K562 (cell line): Measurements from ENCODE around the gene OSCP1. TPM values are rescaled to one million over a fixed set of nuclear protein-coding genes. Genes with fewer than 3 reads are reported as not detected.

Experiments
- BRF1 ChIP-seq: IDR thresholded peaks from 3 replicates; pipeline ENCODE4 v1.6.1; 2011; ENCODE audit warnings: borderline replicate concordance, mild to moderate bottlenecking; ENCODE audit not compliant: insufficient read length; ENCODE audit errors: extremely low read depth
- HNRNPL ChIP-seq: fragments of 200-400 bp; formaldehyde crosslinking; IDR thresholded peaks from 2 replicates; pipeline ENCODE4 v1.6.1; 2017; ENCODE audit warnings: low read depth, mild to moderate bottlenecking, low read length
- JUN ChIP-seq, 2 experiments: sonication (generic) in 1 of 2; formaldehyde crosslinking in 1 of 2; IDR thresholded peaks; 2 replicates each; pipeline versions ENCODE4 v1.6.1 to v1.8.0; 2012 to 2022; ENCODE audit warnings: borderline replicate concordance in 2 of 2, mild to moderate bottlenecking in 2 of 2, improper control_type of control experiment in 1 of 2, low read depth in 1 of 2, low read length in 1 of 2, missing genetic modification reagents in 1 of 2
- LCOR ChIP-seq: sonication (generic); formaldehyde crosslinking; IDR thresholded peaks from 2 replicates; pipeline ENCODE4 v1.8.0; 2022; ENCODE audit warnings: mild to moderate bottlenecking, missing genetic modification reagents
- LEF1 ChIP-seq: fragments of 450-650 bp; IDR thresholded peaks from 2 replicates; pipeline ENCODE4 v1.6.1; 2016; ENCODE audit warnings: mild to moderate bottlenecking
- NUFIP1 ChIP-seq: fragments of 450-650 bp; IDR thresholded peaks from 2 replicates; pipeline ENCODE4 v1.6.1; 2018; ENCODE audit not compliant: partially characterized antibody
- PTRF ChIP-seq: fragments of 450-650 bp; IDR thresholded peaks from 2 replicates; pipeline ENCODE4 v1.6.1; 2016; ENCODE audit warnings: mild to moderate bottlenecking, missing genetic modification characterization, missing compliant biosample characterization
- RBM39 ChIP-seq: fragments of 200-400 bp; formaldehyde crosslinking; optimal IDR thresholded peaks from 2 replicates; pipeline ENCODE3; 2018; ENCODE audit warnings: low read depth, low read length
- SMAD1 ChIP-seq: fragments of 150-350 bp; IDR thresholded peaks from 2 replicates; pipeline ENCODE4 v1.6.1; 2014; ENCODE audit warnings: low read length, low read depth; ENCODE audit not compliant: partially characterized antibody
- TARDBP ChIP-seq: fragments of 450-650 bp; IDR thresholded peaks from 2 replicates; pipeline ENCODE4 v1.6.1; 2016
- ZNF707 ChIP-seq: fragments of 250-450 bp; sonication (Bioruptor Pico); conservative IDR thresholded peaks from 2 replicates; pipeline ENCODE4 v1.8.0; 2022; ENCODE audit warnings: inconsistent platforms, mild to moderate bottlenecking, moderate library complexity
- polyA plus RNA-seq, 8 experiments: library from polyadenylated mRNA; depleted of rRNA in 4 of 8; stranded (reverse) in 5 of 8; unstranded in 3 of 8; fragments of >200 nt; fragmentation: Nextera tagmentation in 2 of 8; fragmentation: Illumina TruSeq in 1 of 8; extraction: Ambion mirVana in 2 of 8; extraction: Trizol in 1 of 8; gene quantifications; 2 replicates each; pipeline versions ENCODE4 v1.2.1 to v1.2.3, GENCODE V29; 2011 to 2014; ENCODE audit warnings: inconsistent platforms in 1 of 8, missing spikeins in 1 of 8
- total RNA-seq, 7 experiments: library from RNA; depleted of rRNA in 6 of 7; stranded (reverse); fragments of >200 nt in 6 of 7; fragmentation: Illumina TruSeq in 2 of 7; extraction: Trizol in 2 of 7; gene quantifications; 2 replicates each; pipeline versions ENCODE4 v1.2.1 to v1.2.3, GENCODE V29; 2011 to 2021; ENCODE audit warnings: low replicate concordance in 1 of 7
- TF ChIP-seq, protein P1 (sequence below), 2 experiments: IDR thresholded peaks; 2 replicates each; pipeline ENCODE4 v1.6.1; 2012; ENCODE audit warnings: improper control_type of control experiment in 2 of 2, low read depth in 2 of 2, low read length in 2 of 2, borderline replicate concordance in 1 of 2
- TF ChIP-seq, protein P2 (sequence below): fragments of 450-650 bp; IDR thresholded peaks from 2 replicates; pipeline ENCODE4 v1.6.1; 2017; ENCODE audit warnings: antibody characterized with exemption, mild to moderate bottlenecking
- TF ChIP-seq, protein P3 (sequence below): fragments of 450-650 bp; IDR thresholded peaks from 2 replicates; pipeline ENCODE4 v1.6.1; 2016
- TF ChIP-seq, protein P4 (sequence below): sonication (generic); IDR thresholded peaks from 2 replicates; pipeline ENCODE4 v1.6.1; 2016
- TF ChIP-seq, protein P5 (sequence below): fragments of 450-650 bp; formaldehyde crosslinking; conservative IDR thresholded peaks from 2 replicates; pipeline ENCODE4 v1.4.0; 2022; ENCODE audit warnings: mild to moderate bottlenecking, missing genetic modification characterization

The OSCP1 gene
- total and polyA plus RNA-seq, 9 of the 15 experiments (the other 6 are each of a cell fraction or from before 2014, with no cell fraction given), result 0.15 to 0.40 (median 0.33) TPM; not detected in 5

DNA sequence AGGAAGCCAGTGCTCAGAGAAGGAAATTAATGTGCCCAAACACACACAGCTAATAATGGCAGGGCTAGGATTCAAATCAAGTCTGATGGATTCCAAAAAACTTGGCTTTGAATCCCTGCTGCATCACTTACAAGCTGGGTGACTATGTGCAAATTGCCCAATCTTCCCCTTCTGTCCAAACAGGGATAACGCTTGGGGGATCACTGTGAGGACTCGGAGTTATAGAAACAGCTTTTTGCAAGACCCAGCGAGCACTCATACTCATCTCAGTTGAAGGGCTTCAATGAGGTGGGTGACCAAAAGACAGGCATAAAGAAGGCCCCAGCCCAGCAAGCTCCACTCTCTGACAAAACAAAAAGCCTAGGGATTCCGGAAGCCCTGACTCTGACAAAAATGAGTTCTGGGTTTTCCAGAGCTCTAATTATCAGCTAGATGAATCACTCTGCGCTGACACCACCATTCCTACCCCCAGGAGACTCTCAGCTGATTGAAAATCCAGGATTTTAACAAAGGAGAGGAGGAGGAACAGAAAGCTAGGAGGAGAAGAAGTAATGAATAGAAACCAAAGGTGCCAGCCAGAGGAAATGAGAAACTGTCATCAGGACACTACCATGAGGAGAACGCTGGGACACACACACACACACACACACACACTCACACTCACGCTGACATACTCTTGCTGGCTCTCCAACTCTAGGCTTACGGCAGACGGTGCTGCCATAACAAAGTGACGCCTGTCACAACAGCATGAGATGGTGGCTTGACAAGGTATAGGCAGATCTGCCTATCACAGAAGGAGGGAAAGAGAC, 62.9 kb downstream of the OSCP1 start (continued):
- TF ChIP-seq, protein P1, sequence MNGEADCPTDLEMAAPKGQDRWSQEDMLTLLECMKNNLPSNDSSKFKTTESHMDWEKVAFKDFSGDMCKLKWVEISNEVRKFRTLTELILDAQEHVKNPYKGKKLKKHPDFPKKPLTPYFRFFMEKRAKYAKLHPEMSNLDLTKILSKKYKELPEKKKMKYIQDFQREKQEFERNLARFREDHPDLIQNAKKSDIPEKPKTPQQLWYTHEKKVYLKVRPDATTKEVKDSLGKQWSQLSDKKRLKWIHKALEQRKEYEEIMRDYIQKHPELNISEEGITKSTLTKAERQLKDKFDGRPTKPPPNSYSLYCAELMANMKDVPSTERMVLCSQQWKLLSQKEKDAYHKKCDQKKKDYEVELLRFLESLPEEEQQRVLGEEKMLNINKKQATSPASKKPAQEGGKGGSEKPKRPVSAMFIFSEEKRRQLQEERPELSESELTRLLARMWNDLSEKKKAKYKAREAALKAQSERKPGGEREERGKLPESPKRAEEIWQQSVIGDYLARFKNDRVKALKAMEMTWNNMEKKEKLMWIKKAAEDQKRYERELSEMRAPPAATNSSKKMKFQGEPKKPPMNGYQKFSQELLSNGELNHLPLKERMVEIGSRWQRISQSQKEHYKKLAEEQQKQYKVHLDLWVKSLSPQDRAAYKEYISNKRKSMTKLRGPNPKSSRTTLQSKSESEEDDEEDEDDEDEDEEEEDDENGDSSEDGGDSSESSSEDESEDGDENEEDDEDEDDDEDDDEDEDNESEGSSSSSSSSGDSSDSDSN (IDR thresholded peaks at IDR 0.05; ENCODE audit: borderline replicate concordance in 1 of 2, low read depth in 2 of 2, low read length in 2 of 2), result no peak
- TF ChIP-seq LEF1 (0 out of 2 replicates have a peak, but pooled peaks have one; percentile 14), TARDBP (no peak), ZNF707 (0 out of 2 replicates have a peak, but pooled peaks have one; percentile 19), NUFIP1 (no peak), BRF1 (no peak), RBM39 (no peak), SMAD1 (no peak), HNRNPL (no peak), JUN (IDR thresholded peaks at IDR 0.05; ENCODE audit: borderline replicate concordance, low read depth, low read length) (no peak), JUN (CRISPR knock-in tag; IDR thresholded peaks at IDR 0.05; ENCODE audit: borderline replicate concordance) (0 out of 2 replicates have a peak, but pooled peaks have one; percentile 42), LCOR (no peak), PTRF (no peak)
- TF ChIP-seq, protein P2, sequence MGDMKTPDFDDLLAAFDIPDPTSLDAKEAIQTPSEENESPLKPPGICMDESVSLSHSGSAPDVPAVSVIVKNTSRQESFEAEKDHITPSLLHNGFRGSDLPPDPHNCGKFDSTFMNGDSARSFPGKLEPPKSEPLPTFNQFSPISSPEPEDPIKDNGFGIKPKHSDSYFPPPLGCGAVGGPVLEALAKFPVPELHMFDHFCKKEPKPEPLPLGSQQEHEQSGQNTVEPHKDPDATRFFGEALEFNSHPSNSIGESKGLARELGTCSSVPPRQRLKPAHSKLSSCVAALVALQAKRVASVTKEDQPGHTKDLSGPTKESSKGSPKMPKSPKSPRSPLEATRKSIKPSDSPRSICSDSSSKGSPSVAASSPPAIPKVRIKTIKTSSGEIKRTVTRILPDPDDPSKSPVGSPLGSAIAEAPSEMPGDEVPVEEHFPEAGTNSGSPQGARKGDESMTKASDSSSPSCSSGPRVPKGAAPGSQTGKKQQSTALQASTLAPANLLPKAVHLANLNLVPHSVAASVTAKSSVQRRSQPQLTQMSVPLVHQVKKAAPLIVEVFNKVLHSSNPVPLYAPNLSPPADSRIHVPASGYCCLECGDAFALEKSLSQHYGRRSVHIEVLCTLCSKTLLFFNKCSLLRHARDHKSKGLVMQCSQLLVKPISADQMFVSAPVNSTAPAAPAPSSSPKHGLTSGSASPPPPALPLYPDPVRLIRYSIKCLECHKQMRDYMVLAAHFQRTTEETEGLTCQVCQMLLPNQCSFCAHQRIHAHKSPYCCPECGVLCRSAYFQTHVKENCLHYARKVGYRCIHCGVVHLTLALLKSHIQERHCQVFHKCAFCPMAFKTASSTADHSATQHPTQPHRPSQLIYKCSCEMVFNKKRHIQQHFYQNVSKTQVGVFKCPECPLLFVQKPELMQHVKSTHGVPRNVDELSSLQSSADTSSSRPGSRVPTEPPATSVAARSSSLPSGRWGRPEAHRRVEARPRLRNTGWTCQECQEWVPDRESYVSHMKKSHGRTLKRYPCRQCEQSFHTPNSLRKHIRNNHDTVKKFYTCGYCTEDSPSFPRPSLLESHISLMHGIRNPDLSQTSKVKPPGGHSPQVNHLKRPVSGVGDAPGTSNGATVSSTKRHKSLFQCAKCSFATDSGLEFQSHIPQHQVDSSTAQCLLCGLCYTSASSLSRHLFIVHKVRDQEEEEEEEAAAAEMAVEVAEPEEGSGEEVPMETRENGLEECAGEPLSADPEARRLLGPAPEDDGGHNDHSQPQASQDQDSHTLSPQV, result peak; percentile 79
- TF ChIP-seq, protein P3, sequence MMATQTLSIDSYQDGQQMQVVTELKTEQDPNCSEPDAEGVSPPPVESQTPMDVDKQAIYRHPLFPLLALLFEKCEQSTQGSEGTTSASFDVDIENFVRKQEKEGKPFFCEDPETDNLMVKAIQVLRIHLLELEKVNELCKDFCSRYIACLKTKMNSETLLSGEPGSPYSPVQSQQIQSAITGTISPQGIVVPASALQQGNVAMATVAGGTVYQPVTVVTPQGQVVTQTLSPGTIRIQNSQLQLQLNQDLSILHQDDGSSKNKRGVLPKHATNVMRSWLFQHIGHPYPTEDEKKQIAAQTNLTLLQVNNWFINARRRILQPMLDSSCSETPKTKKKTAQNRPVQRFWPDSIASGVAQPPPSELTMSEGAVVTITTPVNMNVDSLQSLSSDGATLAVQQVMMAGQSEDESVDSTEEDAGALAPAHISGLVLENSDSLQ, result peak; percentile 71
- TF ChIP-seq, protein P4, sequence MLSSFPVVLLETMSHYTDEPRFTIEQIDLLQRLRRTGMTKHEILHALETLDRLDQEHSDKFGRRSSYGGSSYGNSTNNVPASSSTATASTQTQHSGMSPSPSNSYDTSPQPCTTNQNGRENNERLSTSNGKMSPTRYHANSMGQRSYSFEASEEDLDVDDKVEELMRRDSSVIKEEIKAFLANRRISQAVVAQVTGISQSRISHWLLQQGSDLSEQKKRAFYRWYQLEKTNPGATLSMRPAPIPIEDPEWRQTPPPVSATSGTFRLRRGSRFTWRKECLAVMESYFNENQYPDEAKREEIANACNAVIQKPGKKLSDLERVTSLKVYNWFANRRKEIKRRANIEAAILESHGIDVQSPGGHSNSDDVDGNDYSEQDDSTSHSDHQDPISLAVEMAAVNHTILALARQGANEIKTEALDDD, result no peak
- TF ChIP-seq, protein P5, sequence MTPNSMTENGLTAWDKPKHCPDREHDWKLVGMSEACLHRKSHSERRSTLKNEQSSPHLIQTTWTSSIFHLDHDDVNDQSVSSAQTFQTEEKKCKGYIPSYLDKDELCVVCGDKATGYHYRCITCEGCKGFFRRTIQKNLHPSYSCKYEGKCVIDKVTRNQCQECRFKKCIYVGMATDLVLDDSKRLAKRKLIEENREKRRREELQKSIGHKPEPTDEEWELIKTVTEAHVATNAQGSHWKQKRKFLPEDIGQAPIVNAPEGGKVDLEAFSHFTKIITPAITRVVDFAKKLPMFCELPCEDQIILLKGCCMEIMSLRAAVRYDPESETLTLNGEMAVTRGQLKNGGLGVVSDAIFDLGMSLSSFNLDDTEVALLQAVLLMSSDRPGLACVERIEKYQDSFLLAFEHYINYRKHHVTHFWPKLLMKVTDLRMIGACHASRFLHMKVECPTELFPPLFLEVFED, result peak; percentile 89; the same call in 1 of the 2 replicates
